HCT116 (cell line): ENCODE data around the gene TBC1D14.

Experiments
- CTCF ChIP-seq, 3 experiments: fragments of 200-600 bp in 1 of 3; sonication (generic) in 1 of 3; IDR thresholded peaks in 2 of 3; conservative IDR thresholded peaks in 1 of 3; 2 replicates each; pipeline ENCODE4 v1.5.1; 2012 to 2017; ENCODE audit warnings: low read depth in 2 of 3, low read length in 2 of 3, antibody characterized with exemption in 1 of 3, borderline replicate concordance in 1 of 3, control low read depth in 1 of 3, mild to moderate bottlenecking in 1 of 3, mixed read lengths in 1 of 3, mixed run types in 1 of 3, moderate library complexity in 1 of 3; ENCODE audit not compliant: insufficient read depth in 1 of 3
- EGR1 ChIP-seq: IDR thresholded peaks from 2 replicates; pipeline ENCODE4 v1.6.1; 2012; ENCODE audit warnings: low read depth
- EZH2 ChIP-seq: fragments of 200-600 bp; sonication (generic); IDR thresholded peaks from 2 replicates; pipeline ENCODE4 v1.6.1; 2017; ENCODE audit warnings: antibody characterized with exemption, mixed run types
- EZH2phosphoT487 ChIP-seq: fragments of 200-600 bp; IDR thresholded peaks from 2 replicates; pipeline ENCODE4 v1.6.1; 2018; ENCODE audit warnings: antibody characterized with exemption, borderline replicate concordance
- FOSL1 ChIP-seq: IDR thresholded peaks from 2 replicates; pipeline ENCODE4 v1.6.1; 2012; ENCODE audit warnings: low read depth
- POLR2A ChIP-seq: IDR thresholded peaks from 2 replicates; pipeline ENCODE4 v1.7.0; 2011; ENCODE audit warnings: borderline replicate concordance; ENCODE audit not compliant: insufficient read depth, insufficient read length; ENCODE audit errors: extremely low read depth
- REST ChIP-seq: IDR thresholded peaks from 2 replicates; pipeline ENCODE4 v1.6.1; 2012; ENCODE audit warnings: low read depth
- YY1 ChIP-seq: IDR thresholded peaks from 2 replicates; pipeline ENCODE4 v1.6.1; 2011; ENCODE audit warnings: low read length, low read depth, moderate library complexity, mild to moderate bottlenecking; ENCODE audit not compliant: insufficient replicate concordance; ENCODE audit errors: extremely low read depth
- ZFX ChIP-seq: fragments of 450-650 bp; IDR thresholded peaks from 2 replicates; pipeline ENCODE4 v1.6.1; 2017
- ZNF274 ChIP-seq: fragments of 200-500 bp; sonication (Bioruptor generic); IDR thresholded peaks from 2 replicates; pipeline ENCODE4 v1.6.1; 2014; ENCODE audit warnings: mild to moderate bottlenecking, low read depth, low read length, inconsistent platforms

- no peak for TF ChIP-seq CTCF (IDR thresholded peaks at IDR 0.05 in 2 of 3, conservative IDR thresholded peaks at IDR 0.05 in 1 of 3; ENCODE audit: borderline replicate concordance in 1 of 3, insufficient read depth in 1 of 3, low read depth in 2 of 3, low read length in 2 of 3)
- TF ChIP-seq EZH2phosphoT487 = no peak
- no peak for TF ChIP-seq ZFX
- TF ChIP-seq ZNF274 = no peak
- TF ChIP-seq POLR2A = no peak
- TF ChIP-seq FOSL1 = no peak
- no peak for TF ChIP-seq EGR1
- no peak for TF ChIP-seq REST
- no peak for TF ChIP-seq EZH2
- TF ChIP-seq YY1 = no peak
Measured at GRCh38 chr4:6929339-6929811, 19.7 kb downstream of the TBC1D14 start.
